ENCODE results near the gene GNPAT.

DNA sequence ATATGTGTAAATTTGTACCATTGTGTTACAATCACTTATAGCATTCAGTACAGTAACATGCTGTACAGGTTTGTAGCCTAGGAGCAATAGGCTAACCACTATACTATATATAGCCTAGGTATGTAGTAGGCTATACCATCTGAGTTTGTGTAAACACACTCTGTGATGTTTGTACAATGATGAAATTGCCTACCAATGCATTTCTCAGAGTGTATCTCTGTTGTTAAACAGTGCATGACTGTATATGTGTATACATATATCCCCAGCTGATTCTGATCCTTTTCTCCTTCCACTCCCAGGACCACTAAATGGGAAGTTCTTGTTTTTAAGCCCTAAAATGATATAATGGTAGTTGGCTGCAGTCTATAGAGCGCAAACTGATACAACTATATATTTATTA lies 7.8 kb downstream of the GNPAT start:
- TF ChIP-seq, protein P1, sequence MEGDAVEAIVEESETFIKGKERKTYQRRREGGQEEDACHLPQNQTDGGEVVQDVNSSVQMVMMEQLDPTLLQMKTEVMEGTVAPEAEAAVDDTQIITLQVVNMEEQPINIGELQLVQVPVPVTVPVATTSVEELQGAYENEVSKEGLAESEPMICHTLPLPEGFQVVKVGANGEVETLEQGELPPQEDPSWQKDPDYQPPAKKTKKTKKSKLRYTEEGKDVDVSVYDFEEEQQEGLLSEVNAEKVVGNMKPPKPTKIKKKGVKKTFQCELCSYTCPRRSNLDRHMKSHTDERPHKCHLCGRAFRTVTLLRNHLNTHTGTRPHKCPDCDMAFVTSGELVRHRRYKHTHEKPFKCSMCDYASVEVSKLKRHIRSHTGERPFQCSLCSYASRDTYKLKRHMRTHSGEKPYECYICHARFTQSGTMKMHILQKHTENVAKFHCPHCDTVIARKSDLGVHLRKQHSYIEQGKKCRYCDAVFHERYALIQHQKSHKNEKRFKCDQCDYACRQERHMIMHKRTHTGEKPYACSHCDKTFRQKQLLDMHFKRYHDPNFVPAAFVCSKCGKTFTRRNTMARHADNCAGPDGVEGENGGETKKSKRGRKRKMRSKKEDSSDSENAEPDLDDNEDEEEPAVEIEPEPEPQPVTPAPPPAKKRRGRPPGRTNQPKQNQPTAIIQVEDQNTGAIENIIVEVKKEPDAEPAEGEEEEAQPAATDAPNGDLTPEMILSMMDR (IDR thresholded peaks at IDR 0.05): no peak
- TF ChIP-seq POLR2A (IDR thresholded peaks at IDR 0.05): no peak
